GM21447 (cell line): Measurements from ENCODE around the gene PTPRA.
"Not testable (repeated sequence)": the region's sequence is repeated elsewhere in the genome, so short reads cannot be mapped to it uniquely, and the experiment has no call there.

Source experiments
- ATAC-seq: cut with Tn5 transposase; IDR thresholded peaks from one replicate; pipeline ENCODE4 v1.9.1; 2021; ENCODE audit not compliant: unreplicated experiment

PTPRA gene

GRCh38 chr20:2987861-2988260, 114.6 kb downstream of the PTPRA start:
- ATAC-seq: no peak

DNA sequence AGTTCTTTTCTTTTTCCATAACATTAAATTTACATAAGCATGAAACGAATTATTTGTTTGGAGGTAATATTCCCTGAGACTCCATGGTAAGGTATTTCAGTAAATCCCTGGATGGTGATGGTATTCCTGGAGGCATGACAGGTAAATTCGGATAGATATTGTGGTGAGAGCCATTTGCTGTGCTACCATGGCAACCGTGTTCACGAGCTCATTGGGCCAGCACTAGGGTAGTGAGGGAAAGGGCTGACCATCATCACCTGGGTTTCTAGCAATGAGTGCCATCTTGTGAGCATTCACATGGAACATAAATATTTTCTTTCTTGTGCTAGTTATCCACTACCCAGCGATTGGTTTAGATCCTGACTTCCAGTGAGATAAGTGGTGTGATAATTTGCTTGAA, 118.3 kb downstream of the PTPRA start:
- no peak for ATAC-seq

DNA sequence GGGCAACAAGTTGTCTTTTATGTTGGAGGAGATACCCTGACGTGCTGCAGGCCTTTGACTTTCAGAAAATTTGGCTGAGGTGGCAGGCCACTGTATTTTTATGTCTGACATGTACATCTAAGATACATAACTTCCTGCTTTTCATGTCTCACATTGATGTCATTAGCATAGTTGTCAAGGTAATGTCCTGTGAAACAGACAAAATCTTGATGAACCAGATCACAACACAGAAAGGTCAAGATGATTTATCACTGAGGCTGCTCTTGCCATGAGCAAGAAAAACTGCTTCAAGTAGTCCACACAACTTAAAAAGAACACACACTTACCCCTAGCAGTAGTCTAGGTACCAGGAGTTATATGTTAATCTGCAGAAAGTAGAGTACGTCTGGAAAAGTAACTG, 120.0 kb downstream of the PTPRA start:
- no peak for ATAC-seq

DNA sequence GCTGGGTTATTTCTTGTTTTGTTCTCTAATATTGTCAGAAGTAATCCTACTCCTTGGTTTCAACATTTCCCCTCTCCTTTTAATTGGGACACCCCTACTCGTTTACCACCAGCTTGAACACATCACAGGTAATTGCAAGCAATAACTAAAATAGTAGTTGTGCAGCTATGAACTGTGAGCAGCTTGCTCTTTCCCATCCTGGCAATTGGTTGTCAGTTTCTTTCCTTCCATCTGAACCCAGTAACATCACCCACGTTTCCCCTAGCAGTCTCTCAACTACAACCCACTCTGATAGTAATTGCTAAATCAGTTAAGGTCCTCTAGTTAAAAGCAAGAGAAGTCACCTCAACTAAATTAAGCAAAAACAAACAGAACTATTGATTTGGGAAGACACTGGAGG, 122.5 kb downstream of the PTPRA start:
- ATAC-seq: no peak

DNA sequence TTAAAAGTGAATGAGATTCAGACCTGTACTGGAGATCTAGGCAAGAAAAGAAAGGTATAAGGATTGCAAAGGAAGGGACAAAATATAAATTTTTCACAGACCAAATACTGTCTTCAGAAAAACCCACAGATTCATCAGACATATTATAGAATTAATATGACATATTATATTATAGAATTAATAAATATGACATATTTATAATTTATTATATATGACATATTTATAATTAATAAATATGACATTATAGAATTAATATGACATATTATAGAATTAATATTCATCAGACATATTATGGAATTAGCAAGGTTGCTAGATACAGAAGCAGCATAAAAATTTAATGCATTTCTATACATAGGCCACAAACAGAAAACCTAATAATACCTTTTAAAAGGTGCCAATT, 125.4 kb downstream of the PTPRA start:
- ATAC-seq: no peak

DNA sequence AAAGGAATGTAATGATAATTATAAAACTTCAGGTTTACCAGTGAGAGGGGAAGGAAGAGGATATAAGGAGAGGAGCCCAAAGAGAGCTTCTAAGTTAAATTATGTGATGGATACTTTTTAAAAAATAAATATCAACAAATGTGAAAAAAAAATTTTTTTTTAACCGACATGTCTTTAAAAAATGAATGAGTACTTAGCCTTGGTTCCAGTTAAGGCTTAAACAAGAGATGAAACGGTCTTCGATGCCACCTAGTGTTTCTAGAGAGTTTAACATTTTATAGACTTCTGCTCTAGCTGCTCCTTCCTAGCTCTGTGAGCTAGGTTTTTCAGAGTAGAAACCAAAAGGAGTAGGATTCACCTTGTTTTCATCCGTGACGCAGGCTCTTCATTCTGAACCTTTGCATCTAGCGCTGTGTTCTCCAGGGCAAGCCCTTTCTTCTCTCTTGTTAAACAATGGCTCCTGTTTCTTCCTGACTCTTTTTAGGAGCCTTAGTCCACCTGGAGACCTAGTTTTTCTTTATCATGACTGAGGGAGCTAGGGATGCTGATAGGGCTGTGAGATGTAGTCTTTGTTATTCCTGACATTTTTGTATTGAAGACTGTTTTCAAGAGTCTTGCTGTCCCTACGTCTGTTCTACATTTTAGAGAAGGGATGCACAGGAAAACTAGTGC, 127.7 kb downstream of the PTPRA start:
- no peak for ATAC-seq

- no peak for ATAC-seq
Measured at GRCh38 chr20:3003416-3003815, 130.1 kb downstream of the PTPRA start.

DNA sequence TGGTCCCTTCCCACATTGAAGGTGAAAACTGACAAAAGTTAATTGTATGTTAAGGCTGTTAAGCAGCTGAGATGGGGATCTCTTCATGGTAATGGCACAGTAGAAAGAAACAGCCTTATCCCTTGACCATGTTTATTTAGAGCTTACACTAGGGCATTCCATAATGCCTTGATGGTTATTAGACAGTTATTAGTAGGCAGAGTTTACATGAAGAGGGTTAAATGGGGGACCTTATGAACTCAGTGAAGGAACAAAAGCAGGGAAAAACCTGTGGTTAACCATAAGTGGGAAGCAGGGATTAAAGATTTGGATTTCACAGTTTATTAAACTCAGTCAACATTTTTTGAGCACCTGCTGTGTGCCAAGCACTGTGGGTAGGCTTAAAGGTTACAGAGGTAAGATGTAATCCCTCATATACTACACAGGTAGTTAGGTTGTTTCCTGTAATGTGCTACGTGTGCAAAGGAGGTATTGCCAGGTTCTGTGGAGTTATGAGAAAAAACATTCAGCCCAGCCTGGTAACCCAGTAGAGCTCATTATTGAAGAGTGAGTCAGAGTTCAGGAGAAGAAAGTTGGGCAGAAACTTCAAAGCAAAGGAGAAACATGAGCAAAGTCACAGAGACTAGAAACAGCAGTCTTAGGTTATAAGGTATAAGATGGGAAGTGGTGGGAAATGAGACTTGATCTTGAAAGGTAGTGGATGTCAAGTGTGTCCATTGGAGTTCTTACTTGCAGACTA, 137.9 kb downstream of the PTPRA start:
- ATAC-seq: no peak

- ATAC-seq: no peak
Measured at GRCh38 chr20:3011752-3012151, 138.5 kb downstream of the PTPRA start.

DNA sequence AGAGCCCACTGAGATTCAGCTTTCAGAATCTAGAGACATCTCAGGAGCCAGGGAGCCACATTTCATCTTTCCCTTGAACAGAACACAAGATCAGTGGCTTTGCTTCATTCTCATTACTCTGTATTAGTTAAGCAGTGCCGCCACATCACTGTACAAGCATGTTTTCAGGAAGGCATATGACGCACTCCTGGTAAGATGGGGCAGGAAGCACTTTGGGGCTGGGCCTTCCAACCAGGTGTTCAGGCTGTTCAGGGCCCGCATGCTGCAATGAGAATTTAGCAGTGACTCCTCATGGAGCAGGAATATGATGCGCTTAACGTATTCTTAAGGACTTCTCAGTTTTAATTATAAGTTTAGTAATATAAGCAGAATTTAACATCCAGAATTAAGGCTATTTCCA, 140.5 kb downstream of the PTPRA start:
- ATAC-seq: no peak

DNA sequence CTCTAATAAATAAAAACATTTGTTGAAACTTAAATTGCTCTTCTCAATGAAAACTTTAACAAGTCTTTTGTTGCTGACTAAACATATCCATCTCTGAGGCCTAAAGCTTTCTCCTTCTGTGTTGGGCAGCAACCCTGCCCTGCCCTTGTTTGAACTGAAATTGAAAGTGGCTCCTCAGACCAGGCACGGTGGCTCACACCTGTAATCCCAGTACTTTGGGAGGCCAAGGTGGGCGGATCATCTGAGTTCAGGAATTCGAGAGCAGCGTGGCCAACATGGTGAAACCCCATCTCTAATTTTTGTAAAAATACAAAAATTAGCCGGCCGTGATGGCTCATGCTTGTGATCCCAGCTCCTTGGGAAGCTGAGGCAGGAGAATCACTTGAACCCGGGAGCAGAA, 140.9 kb downstream of the PTPRA start:
- ATAC-seq: no peak

DNA sequence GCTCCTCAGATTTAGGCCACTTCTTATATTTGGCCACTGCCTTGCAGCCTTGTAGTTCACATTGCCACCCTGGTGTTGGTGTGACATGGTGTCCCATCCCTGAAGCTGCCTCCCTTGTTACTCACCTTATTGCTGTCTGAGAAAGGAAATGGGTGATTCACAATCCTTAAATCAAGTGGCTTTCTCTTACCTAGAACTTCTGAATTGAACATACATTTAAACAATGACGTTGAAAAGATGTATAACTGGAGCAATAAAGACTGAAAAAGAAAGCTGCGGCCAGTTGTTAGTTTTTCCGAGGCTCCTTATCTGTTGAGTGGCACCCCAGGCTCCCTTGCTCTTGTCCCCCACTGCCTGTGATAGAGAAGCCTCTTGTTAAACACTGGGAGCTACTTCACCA, 141.4 kb downstream of the PTPRA start:
- ATAC-seq: no peak

GRCh38 chr20:3015302-3015701, 142.0 kb downstream of the PTPRA start:
- ATAC-seq: not testable (repeated sequence)

- no peak for ATAC-seq
Measured at GRCh38 chr20:3021327-3021726, 148.0 kb downstream of the PTPRA start.

- ATAC-seq: no peak
Measured at GRCh38 chr20:3021777-3022176, 148.5 kb downstream of the PTPRA start.

DNA sequence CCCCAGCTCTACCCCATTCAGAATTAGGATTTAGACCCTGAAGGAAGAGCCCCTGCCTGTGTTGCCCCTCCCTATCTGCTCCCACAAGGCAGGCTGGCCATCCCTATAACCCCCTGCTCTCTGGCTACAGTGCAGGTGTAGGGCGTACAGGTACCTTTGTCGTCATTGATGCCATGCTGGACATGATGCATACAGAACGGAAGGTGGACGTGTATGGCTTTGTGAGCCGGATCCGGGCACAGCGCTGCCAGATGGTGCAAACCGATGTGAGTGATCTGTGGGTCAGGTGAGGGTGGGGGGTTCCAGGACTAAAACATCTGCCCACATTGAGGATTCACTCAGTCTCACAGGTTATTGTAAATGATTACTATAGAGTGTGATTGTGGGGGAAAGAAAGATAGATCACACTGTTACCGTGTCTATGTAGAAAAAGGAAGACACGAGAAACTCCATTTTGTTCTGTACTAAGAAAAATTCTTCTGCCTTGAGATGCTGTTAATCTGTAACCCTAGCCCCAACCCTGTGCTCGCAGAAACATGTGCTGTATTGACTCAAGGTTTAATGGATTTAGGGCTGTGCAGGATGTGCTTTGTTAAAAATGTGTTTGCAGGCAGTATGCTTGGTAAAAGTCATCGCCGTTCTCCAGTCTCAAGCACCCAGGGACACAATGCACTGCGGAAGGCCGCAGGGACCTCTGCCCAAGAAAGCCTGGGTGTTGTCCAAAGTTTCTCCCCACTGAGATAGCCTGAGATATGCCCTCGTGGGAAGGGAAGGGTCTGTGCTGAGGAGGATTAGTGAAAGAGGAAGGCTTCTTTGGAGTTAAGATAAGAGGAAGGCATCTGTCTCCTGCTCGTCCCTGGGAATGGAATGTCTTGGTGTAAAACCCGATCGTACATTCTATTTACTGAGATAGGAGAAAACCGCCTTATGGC, 149.5 kb downstream of the PTPRA start:
- not testable (repeated sequence) for ATAC-seq

DNA sequence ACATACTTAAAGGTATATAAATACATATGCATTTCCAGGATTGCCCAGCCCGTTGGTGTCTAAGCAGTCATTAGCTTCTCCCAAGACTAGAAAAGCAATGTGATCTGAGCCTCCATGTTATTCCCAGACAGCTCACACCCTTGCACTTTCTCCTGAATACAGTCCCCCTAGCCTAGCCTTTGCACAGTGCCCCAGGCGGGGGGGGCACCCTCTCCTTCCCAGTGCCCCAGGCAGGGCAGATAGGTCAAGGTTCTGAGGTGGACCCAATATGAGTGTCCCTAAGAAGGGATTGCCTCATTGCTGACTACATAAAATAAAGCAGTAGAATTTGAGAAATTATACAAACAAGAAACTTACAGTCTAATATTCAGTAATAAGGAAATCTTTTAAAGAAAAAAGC, 154.7 kb downstream of the PTPRA start:
- ATAC-seq: no peak

DNA sequence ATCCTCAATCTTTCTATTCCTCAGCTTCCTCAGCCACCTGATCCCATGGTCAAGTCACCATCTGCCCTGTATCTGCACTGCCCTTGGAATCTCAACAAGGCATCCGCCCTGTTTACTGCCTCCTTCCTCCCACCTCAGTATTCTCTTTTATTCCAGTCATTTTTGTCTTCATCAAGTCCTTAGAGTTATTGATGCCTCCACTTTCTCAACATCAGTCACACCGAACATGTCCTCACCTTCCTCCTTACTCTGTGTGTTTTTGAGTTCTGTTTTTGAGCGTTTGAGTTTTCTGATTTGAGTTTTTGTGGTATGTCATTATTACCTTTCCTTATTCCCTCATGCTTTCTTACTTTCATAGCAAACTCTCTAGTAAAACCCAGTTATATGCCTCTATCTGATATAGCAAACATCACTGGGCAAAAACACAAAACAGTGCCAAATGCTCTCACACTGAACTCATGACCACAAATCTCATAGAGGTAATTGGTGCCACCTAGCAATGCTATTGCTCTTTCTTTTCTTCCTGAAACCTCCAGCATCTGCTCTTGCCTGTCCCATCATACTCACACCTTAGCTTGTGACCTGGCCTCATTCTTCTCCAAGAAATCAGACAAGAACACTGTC, 158.4 kb downstream of the PTPRA start:
- ATAC-seq: no peak

DNA sequence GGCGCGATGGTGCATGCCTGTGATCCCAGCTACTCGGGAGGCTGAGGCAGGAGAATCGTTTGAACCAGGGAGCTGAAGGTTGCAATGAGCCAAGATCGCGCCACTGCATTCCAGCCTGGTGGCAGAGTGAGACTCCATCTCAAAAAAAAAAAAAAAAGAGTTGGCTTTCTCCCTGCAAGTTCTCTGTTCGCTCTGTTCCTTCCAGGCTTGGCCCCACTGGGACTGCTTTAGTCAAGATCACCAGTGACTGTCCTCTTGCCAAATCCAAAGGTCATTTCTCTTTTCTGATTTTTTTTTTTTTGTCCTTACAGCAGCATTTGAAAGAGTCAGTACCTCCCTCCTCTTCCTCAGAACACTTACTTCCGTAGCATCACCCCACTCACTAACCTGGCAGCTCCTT, 159.3 kb downstream of the PTPRA start:
- ATAC-seq: no peak

GRCh38 chr20:3037654-3038053, 164.4 kb downstream of the PTPRA start:
- no peak for ATAC-seq

- ATAC-seq: no peak
Measured at GRCh38 chr20:3038454-3038853, 165.2 kb downstream of the PTPRA start.
